ENCODE data around the gene FBXO17.
"Not testable (repeated sequence)": the region's sequence is repeated elsewhere in the genome, so short reads cannot be mapped to it uniquely, and the experiment has no call there.

Gene FBXO17

GRCh38 chr19:38975214-38975860 is at the start of gene FBXO17:
Gene FBXO17, minus strand, starts transcription at chr19:38975742. Its CDS starts 25,423 bp downstream, at chr19:38950319.
- DNase-seq (ENCODE audit: low spot score): peak; percentile 77

- no peak for DNase-seq (ENCODE audit: low spot score)
These were observed 49.5 kb upstream of the FBXO17 start for GRCh38 chr19:39024875-39025641.

GRCh38 chr19:39021063-39021462 is 45.5 kb upstream of the FBXO17 start:
- no peak for DNase-seq (ENCODE audit: low spot score)

GRCh38 chr19:39017646-39018045 is 42.1 kb upstream of the FBXO17 start:
- DNase-seq (ENCODE audit: low spot score): no peak

GRCh38 chr19:39017026-39017425 is 41.5 kb upstream of the FBXO17 start:
- DNase-seq (ENCODE audit: low spot score): no peak

- DNase-seq (ENCODE audit: low spot score): no peak
These were observed 38.5 kb upstream of the FBXO17 start for GRCh38 chr19:39014037-39014436.

- DNase-seq (ENCODE audit: low spot score): no peak
These were observed 33.5 kb upstream of the FBXO17 start for GRCh38 chr19:39009001-39009400.

GRCh38 chr19:39008137-39008536 is 32.6 kb upstream of the FBXO17 start:
- no peak for DNase-seq (ENCODE audit: low spot score)

- no peak for DNase-seq (ENCODE audit: low spot score)
These were observed 31.6 kb upstream of the FBXO17 start for GRCh38 chr19:39007096-39007495.

- DNase-seq (ENCODE audit: low spot score): no peak
These were observed 28.9 kb upstream of the FBXO17 start for GRCh38 chr19:39004403-39004802.

- no peak for DNase-seq (ENCODE audit: low spot score)
These were observed 28.3 kb upstream of the FBXO17 start for GRCh38 chr19:39003796-39004195.

- DNase-seq (ENCODE audit: low spot score): no peak
These were observed 27.6 kb upstream of the FBXO17 start for GRCh38 chr19:39003188-39003587.

- DNase-seq (ENCODE audit: low spot score): no peak
These were observed 25.5 kb upstream of the FBXO17 start for GRCh38 chr19:39001041-39001440.

GRCh38 chr19:38997576-38997975 is 22.0 kb upstream of the FBXO17 start:
- not testable (repeated sequence) for DNase-seq (ENCODE audit: low spot score)

GRCh38 chr19:38993271-38993670 is 17.7 kb upstream of the FBXO17 start:
- peak; percentile 30 for DNase-seq (ENCODE audit: low spot score)

GRCh38 chr19:38990949-38991697 is 15.6 kb upstream of the FBXO17 start:
- DNase-seq (ENCODE audit: low spot score): no peak

GRCh38 chr19:38989614-38990013 is 14.1 kb upstream of the FBXO17 start:
- not testable (repeated sequence) for DNase-seq (ENCODE audit: low spot score)

- DNase-seq (ENCODE audit: low spot score): peak; percentile 83
These were observed 13.6 kb upstream of the FBXO17 start for GRCh38 chr19:38989066-38989605.

- DNase-seq (ENCODE audit: low spot score): not testable (repeated sequence)
These were observed 13.1 kb upstream of the FBXO17 start for GRCh38 chr19:38988627-38989026.

GRCh38 chr19:38987745-38988144 is 12.2 kb upstream of the FBXO17 start:
- not testable (repeated sequence) for DNase-seq (ENCODE audit: low spot score)

GRCh38 chr19:38985262-38985661 is 9.7 kb upstream of the FBXO17 start:
- DNase-seq (ENCODE audit: low spot score): no peak

- DNase-seq (ENCODE audit: low spot score): no peak
These were observed 5.2 kb upstream of the FBXO17 start for GRCh38 chr19:38980583-38981374.
